Colonic mucosa (tissue), 4 donors: ENCODE results near the gene MTSS2. TPM values are rescaled to one million over a fixed set of nuclear protein-coding genes. Genes with fewer than 3 reads are reported as not detected.

Experiments used
- DNase-seq: peaks from one replicate; pipeline ENCODE4 v3.0.0-alpha.2; 2020
- H3K27ac ChIP-seq: fragments of 200-600 bp; one replicate; pipeline ENCODE4 v1.8.0; 2021
- H3K27me3 ChIP-seq: fragments of 200-600 bp; one replicate; pipeline ENCODE4 v1.8.0; 2021
- H3K36me3 ChIP-seq: fragments of 200-600 bp; one replicate; pipeline ENCODE4 v1.8.0; 2021
- H3K4me1 ChIP-seq: fragments of 200-600 bp; one replicate; pipeline ENCODE4 v1.8.0; 2021; ENCODE audit warnings: mild to moderate bottlenecking
- H3K4me3 ChIP-seq: fragments of 200-600 bp; one replicate; pipeline ENCODE4 v1.8.0; 2021
- H3K9ac ChIP-seq, 2 donors: one replicate each; pipeline ENCODE4 v1.7.0; 2013; ENCODE audit warnings: control low read depth in 2 of 2, low read depth in 2 of 2, low read length in 2 of 2
- H3K9me3 ChIP-seq: fragments of 200-600 bp; one replicate; pipeline ENCODE4 v1.8.0; 2021
- CTCF ChIP-seq: fragments of 200-600 bp; IDR thresholded peaks from one replicate; pipeline ENCODE4 v1.8.0; 2022; ENCODE audit warnings: antibody characterized with exemption, mild to moderate bottlenecking
- intact Hi-C: fragments of 100-400 bp; cut with DNase I; formaldehyde crosslinking; loops from one replicate; pipeline ENCODE4 v1.14.1; 2022
- total RNA-seq, 2 donors: library from RNA; stranded (reverse); fragmentation: NEBNext Ultra II Directional in 1 of 2; extraction: Animal tissue kit (Norgen Biotek cat#: 25700) in 1 of 2; gene quantifications; one replicate each; pipeline ENCODE4 v1.2.1, GENCODE V29; 2021
- donor health status: healthy.
- donor health status: DM: no; HTN: no; CAD: no.
- donor health status: DM: no; HTN: no; CAD: no.

The MTSS2 gene
- total RNA-seq, 2 donors from 2014 or later, result 15.5 to 25.3 TPM

- H3K27me3 ChIP-seq, result no peaks in the 10 kb centered on the region
- peak overlapping the region; percentile 66 to 74 for H3K9ac ChIP-seq
- no peak for DNase-seq
- intact Hi-C loops, result no loop called here
- peaks cover 2% of the 10 kb centered on the region for H3K4me1 ChIP-seq
- H3K27ac ChIP-seq, result peak overlapping the region; percentile 36
- no peaks in the 10 kb centered on the region for H3K9me3 ChIP-seq
- peak overlapping the region; percentile 50 for H3K4me3 ChIP-seq
- no peak for TF ChIP-seq CTCF
- H3K36me3 ChIP-seq, result no peaks in the 10 kb centered on the region
Observed at GRCh38 chr16:70685061-70685937, 554 bp downstream of the MTSS2 start.

GRCh38 chr16:70684146-70685060 lies 1.4 kb downstream of the MTSS2 start:
- H3K9me3 ChIP-seq, result no peaks in the 10 kb centered on the region
- H3K27me3 ChIP-seq, result no peaks in the 10 kb centered on the region
- H3K4me1 ChIP-seq, result no peaks in the 10 kb centered on the region
- DNase-seq, result no peak
- no peak for TF ChIP-seq CTCF
- H3K27ac ChIP-seq, result no peak overlapping the region
- intact Hi-C loops, result no loop called here
- peak overlapping the region; percentile 50 for H3K4me3 ChIP-seq
- H3K36me3 ChIP-seq, result no peaks in the 10 kb centered on the region
- peak overlapping the region; percentile 51 to 66 for H3K9ac ChIP-seq

GRCh38 chr16:70683146-70683944 lies 2.5 kb downstream of the MTSS2 start:
- no peaks in the 10 kb centered on the region for H3K9me3 ChIP-seq
- H3K27ac ChIP-seq, result no peak overlapping the region
- no peak overlapping the region for H3K4me3 ChIP-seq
- no peak for DNase-seq
- H3K27me3 ChIP-seq, result no peaks in the 10 kb centered on the region
- intact Hi-C loops, result no loop called here
- no peaks in the 10 kb centered on the region for H3K36me3 ChIP-seq
- TF ChIP-seq CTCF, result no peak
- no peaks in the 10 kb centered on the region for H3K4me1 ChIP-seq
- H3K9ac ChIP-seq, result peak overlapping the region in 1 of 2 donors; percentile 46

GRCh38 chr16:70682239-70683145 lies 3.4 kb downstream of the MTSS2 start:
- no peak overlapping the region for H3K27ac ChIP-seq
- TF ChIP-seq CTCF, result no peak
- no peak for DNase-seq
- H3K4me1 ChIP-seq, result no peaks in the 10 kb centered on the region
- H3K4me3 ChIP-seq, result no peak overlapping the region
- H3K36me3 ChIP-seq, result no peaks in the 10 kb centered on the region
- intact Hi-C loops, result no loop called here
- no peaks in the 10 kb centered on the region for H3K27me3 ChIP-seq
- H3K9ac ChIP-seq, result peak overlapping the region in 1 of 2 donors; percentile 46
- no peaks in the 10 kb centered on the region for H3K9me3 ChIP-seq
